ENCODE results near the gene TEX2.
"Not testable (repeated sequence)": the region's sequence is repeated elsewhere in the genome, so short reads cannot be mapped to it uniquely, and the experiment has no call there.

Gene TEX2

DNA sequence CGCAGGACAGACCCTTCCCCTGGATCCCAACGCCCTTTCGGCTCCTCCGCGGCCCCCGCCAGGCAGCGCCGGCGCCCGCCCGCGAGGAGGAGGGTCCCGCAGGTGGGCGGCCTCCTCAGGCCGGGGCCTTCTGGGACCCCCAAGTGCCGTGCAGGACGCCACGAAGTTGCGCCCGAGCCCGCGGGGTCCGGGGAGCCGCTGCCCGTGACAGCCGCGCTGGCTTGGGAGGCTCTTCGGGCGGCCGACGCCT lies 133.6 kb downstream of the TEX2 start:
- H3K4me3 ChIP-seq (ENCODE audit: low read depth, low read length) = peak overlapping the region; percentile 59
- no peak for DNase-seq (ENCODE audit: low read depth, low spot score)
- in situ Hi-C loops (cut with HindIII; ENCODE audit: low sequenced_read_pairs) = no loop called here
- TF ChIP-seq, protein P1, sequence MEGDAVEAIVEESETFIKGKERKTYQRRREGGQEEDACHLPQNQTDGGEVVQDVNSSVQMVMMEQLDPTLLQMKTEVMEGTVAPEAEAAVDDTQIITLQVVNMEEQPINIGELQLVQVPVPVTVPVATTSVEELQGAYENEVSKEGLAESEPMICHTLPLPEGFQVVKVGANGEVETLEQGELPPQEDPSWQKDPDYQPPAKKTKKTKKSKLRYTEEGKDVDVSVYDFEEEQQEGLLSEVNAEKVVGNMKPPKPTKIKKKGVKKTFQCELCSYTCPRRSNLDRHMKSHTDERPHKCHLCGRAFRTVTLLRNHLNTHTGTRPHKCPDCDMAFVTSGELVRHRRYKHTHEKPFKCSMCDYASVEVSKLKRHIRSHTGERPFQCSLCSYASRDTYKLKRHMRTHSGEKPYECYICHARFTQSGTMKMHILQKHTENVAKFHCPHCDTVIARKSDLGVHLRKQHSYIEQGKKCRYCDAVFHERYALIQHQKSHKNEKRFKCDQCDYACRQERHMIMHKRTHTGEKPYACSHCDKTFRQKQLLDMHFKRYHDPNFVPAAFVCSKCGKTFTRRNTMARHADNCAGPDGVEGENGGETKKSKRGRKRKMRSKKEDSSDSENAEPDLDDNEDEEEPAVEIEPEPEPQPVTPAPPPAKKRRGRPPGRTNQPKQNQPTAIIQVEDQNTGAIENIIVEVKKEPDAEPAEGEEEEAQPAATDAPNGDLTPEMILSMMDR (IDR thresholded peaks at IDR 0.05; ENCODE audit: low read depth, low read length) = no peak

DNA sequence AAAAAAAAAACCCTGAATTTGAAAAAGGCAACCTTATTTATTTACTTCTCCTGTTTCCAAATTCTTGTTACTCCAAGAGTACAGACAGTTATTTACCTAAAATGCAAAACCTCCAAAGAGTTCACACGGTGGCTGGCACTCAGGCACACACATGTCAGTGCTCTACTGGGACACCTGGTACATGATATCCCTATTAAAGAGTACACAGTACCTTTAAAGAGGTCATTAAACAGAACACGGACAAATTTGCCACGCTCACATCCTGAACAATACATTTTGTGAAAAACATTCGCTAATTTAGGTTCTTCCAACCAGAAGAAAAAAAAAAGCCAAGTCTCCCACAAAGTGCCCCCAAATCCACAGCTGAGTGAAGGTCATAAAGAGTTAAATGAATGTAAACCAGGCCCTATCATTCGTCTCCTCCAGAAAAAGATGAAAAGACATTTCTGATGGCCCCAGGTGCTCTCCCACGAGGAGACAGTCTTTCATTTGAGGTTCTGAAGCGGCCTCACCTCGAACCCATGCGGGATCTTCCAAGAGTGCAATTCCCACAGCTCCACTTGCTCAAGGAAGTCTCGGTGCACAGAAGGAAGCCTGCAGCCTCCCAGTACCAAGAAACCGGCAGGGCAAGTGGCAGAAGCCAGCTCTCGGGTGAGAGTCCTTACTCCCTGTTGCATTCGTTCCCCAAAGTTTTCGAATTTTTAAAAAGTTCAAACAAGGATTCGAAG lies 134.1 kb downstream of the TEX2 start:
- DNase-seq (ENCODE audit: low read depth, low spot score) = peak; percentile 28
- TF ChIP-seq, protein P1 (IDR thresholded peaks at IDR 0.05; ENCODE audit: low read depth, low read length) = no peak
- H3K4me3 ChIP-seq (ENCODE audit: low read depth, low read length) = peak overlapping the region; percentile 59
- in situ Hi-C loops (cut with HindIII; ENCODE audit: low sequenced_read_pairs) = no loop called here

DNA sequence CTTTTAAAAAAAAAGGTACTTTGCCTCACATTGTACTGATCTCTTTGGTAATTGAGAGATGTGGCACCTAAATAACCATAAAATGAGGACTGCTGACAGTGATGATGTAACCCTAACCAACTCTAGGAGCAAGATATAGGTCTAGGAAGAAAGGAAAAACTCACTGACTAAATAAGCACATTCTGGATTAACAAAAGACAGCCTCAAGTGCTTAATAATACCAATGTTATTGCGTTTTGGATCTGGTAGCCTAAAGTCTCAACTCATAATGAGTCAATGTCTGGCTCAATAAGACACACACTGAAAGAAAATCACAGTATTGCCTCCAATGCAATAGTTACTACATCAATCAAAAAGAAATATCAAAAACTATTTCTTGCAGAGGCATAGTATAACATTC lies 136.1 kb downstream of the TEX2 start:
- TF ChIP-seq, protein P1 (IDR thresholded peaks at IDR 0.05; ENCODE audit: low read depth, low read length) = no peak
- no peak overlapping the region for H3K4me3 ChIP-seq (ENCODE audit: low read depth, low read length)
- DNase-seq (ENCODE audit: low read depth, low spot score) = no peak
- in situ Hi-C loops (cut with HindIII; ENCODE audit: low sequenced_read_pairs) = no loop called here

GRCh38 chr17:64125937-64126336 lies 137.1 kb downstream of the TEX2 start:
- TF ChIP-seq, protein P1 (IDR thresholded peaks at IDR 0.05; ENCODE audit: low read depth, low read length) = no peak
- in situ Hi-C loops (cut with HindIII; ENCODE audit: low sequenced_read_pairs) = no loop called here
- no peak overlapping the region for H3K4me3 ChIP-seq (ENCODE audit: low read depth, low read length)
- DNase-seq (ENCODE audit: low read depth, low spot score) = no peak

DNA sequence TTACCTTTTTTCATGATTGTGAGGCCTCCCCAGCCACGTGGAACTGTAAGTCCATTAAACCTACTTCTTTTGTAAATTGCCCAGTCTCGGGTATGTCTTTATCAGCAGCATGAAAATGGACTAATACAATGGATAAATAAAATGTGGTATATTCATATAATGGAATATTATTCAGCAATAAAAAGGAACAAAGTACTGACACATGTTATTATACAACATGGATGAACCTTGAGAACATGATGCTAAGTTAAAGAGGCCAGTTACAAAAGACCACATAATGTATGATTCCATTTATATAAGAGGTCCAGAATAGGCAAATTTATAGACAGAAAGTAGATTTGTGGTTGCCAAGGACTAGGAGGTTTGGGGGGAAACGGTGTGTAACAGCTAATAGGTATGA lies 138.5 kb downstream of the TEX2 start:
- in situ Hi-C loops (cut with HindIII; ENCODE audit: low sequenced_read_pairs) = no loop called here
- no peak for DNase-seq (ENCODE audit: low read depth, low spot score)
- TF ChIP-seq, protein P1 (IDR thresholded peaks at IDR 0.05; ENCODE audit: low read depth, low read length) = no peak
- H3K4me3 ChIP-seq (ENCODE audit: low read depth, low read length) = no peak overlapping the region

DNA sequence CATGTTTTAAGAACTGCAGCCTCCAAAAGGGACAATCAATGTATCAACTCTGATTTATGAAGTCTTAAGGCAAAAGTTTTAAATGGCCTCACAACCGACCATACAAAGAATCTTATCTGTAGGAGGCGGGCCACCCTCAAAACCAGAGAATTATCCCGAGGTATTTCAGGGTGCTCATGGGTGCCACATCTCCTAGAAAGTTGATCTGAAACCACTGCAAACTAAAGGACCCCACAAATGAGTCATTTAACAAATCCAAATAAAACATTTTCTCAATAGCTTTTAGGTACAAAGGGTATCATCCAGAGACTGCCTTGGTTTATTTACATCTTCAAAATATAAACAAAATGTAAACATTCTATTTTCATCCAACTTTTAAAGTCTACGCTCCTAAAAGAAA lies 139.9 kb downstream of the TEX2 start:
- DNase-seq (ENCODE audit: low read depth, low spot score) = no peak
- H3K4me3 ChIP-seq (ENCODE audit: low read depth, low read length) = no peak overlapping the region
- TF ChIP-seq, protein P1 (IDR thresholded peaks at IDR 0.05; ENCODE audit: low read depth, low read length) = no peak
- in situ Hi-C loops (cut with HindIII; ENCODE audit: low sequenced_read_pairs) = no loop called here

- H3K4me3 ChIP-seq (ENCODE audit: low read depth, low read length); DNase-seq (ENCODE audit: low read depth, low spot score); in situ Hi-C loops (cut with HindIII; ENCODE audit: low sequenced_read_pairs): not testable (repeated sequence)
Observed at GRCh38 chr17:64120972-64121786, 141.9 kb downstream of the TEX2 start.

Data from astrocyte of the spinal cord (primary cell).